GM18517 (cell line): ENCODE results near the gene TERT.

Experiments
- ATAC-seq: cut with Tn5 transposase; IDR thresholded peaks from one replicate; pipeline ENCODE4 v1.9.1; 2021; ENCODE audit warnings: mild to moderate bottlenecking, moderate library complexity; ENCODE audit not compliant: unreplicated experiment

The TERT gene

DNA sequence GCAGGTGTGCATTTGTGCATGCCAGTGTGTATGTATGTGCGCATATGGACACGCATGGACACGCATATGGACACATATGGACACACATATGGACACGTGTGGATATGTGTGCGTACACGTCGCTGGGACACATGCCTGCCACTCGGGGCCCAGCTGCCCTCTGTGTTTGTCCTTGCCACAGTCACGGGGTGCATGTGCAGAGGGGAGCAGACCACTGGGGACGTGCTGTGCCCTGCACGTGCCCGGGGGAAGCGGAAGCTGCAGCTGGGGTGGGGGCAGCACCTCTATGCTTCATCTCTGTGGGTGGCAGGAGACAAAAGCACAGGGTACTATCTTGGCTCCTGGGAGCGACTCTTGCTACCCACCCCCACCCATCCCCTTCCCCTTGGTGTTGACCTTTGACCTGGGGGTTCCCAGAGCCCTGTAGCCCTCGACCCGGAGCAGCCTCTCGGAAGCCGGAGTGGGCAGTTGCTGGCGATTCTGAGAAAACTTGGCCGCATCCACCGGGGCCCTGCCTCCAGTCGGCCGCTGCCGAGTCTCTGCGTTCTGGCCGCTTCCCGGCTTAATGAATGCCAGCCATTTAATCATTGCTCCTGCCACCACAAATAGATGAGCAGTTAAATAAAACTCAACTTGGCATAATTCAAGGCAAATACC lies 72.1 kb downstream of the TERT start:
- ATAC-seq, result no peak

GRCh38 chr5:1222147-1222546 lies 72.7 kb downstream of the TERT start:
- ATAC-seq, result no peak

GRCh38 chr5:1221721-1222120 lies 73.1 kb downstream of the TERT start:
- no peak for ATAC-seq

- no peak for ATAC-seq
Measured at GRCh38 chr5:1220831-1221230, 74.0 kb downstream of the TERT start.

GRCh38 chr5:1220351-1220750 lies 74.5 kb downstream of the TERT start:
- ATAC-seq, result no peak

- no peak for ATAC-seq
Measured at GRCh38 chr5:1219768-1220100, 75.1 kb downstream of the TERT start.

DNA sequence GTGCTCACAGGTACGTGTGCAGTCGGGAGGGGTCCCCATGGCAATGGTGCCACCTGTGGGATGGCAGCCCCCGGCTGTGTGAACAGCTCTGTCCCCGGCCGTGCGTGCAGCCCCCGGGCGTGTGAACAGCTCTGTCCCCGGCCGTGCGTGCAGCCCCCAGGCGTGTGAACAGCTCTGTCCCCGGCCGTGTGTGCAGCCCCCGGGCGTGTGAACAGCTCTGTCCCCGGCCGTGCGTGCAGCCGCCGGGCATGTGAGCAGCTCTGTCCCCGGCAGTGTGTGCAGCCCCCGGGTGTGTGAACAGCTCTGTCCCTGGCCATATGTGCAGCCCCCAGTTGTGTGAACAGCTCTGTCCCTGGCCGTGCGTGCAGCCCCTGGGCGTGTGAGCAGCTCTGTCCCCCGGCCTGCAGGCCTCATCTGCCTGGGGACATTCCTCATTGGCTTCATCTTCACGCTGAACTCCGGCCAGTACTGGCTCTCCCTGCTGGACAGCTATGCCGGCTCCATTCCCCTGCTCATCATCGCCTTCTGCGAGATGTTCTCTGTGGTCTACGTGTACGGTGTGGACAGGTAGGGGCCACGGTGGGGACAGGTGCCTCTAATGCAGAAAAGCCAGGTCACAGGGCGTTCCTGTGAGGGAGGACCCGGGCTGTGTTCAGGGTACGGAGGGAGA lies 75.6 kb downstream of the TERT start:
- no peak for ATAC-seq

GRCh38 chr5:1218351-1219080 lies 76.4 kb downstream of the TERT start:
- no peak for ATAC-seq

- no peak for ATAC-seq
Measured at GRCh38 chr5:1217596-1218206, 77.2 kb downstream of the TERT start.

GRCh38 chr5:1216918-1217295 lies 78.0 kb downstream of the TERT start:
- ATAC-seq, result no peak

DNA sequence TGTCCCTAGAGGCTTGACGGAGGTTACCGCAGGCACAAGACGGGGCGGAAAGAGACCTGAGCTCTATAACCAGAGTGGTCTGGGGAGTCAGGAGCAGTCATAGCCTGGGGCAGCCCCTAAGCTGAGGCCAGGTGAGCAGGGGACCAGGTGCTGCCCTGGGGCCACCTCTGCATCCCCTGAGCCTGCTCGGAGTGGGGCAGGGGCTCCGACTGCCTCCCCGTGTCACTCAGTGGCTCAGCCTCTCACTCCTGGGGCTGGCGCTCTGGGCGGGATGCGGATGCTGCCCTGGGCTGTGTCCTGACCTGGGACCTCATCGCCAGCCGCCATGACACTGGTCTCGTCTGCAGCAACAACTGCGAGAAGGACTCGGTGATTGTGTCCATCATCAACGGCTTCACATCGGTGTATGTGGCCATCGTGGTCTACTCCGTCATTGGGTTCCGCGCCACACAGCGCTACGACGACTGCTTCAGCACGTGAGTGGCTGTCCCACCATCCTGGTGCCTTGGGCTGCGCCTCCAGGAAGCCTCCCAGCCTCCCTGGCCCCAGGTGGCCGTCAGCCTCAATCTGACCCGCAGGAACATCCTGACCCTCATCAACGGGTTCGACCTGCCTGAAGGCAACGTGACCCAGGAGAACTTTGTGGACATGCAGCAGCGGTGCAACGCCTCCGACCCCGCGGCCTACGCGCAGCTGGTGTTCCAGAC lies 78.5 kb downstream of the TERT start:
- no peak for ATAC-seq

DNA sequence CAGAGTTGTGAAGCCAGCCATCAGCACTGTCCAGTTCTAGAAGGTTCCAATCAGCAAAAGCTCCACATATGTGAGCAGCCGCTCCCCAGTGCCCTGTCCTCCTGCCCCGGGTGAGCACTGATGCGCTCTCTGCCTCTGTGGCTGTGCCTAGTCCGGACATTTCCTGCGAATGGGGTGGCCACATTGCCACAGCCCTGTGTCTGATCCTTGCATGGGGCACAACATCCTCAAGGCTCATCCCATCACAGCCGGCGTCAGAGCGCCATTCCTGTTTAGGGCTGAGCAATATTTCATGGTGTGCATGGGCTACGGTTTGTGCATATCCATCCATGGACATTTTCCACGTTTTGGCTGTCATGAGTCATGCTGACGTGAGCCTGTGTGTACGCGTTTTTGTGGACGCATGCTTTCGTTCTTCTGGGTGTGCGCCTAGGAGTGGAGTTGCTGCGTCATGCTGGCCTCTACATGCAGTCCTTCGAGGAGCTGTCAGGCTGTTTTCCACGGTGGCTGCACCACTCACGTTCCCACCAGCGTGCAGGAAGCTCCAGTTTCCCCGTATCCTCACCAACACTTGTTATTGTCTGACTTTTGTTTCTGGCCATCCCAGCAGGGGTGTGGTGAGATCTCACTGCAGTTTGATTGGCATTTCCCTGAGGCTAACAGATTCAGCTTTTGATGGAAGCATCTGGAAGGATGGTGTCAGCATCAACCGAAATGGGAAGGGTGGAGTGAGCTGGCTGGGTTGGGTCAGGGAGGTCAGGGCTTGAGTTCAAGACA lies 79.4 kb downstream of the TERT start:
- no peak for ATAC-seq

GRCh38 chr5:1214936-1215220 lies 80.0 kb downstream of the TERT start:
- no peak for ATAC-seq

DNA sequence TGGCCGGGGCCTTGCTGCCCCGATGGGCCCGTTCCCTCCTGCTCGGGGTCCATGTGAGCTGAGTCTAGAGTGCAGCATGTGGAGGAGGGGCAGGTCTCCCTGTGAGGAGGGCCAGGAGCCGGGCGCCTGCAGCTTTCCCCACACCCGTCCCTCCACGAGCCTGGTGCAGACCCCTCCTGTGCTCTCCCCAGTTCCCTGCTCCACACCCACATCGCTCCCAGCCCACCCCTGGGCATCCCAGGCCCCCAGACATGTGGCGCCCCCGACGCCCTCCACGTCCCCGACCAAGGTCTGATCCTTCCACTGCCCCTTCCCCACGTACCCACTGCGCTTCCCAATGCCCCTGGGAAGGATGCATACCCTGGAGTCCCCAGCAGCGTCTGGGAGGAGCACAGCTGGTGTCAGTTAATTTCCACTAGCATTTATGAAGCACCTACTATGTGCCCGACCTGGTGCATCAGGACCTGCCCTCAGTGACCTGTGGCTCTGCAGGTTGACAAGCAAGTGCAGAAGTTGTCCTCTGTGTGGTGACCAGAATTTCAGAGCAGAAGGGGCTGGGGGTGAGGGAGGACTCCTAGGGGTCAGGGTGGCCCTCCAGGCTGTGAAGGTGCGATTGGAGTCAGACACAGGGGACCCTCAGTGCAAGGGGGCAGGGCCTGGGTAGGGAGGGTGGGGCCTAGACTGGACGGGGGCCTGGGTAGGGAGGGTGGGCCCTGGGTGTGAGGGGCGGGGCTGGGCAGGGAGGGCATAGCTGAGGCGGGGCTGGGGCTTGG lies 80.5 kb downstream of the TERT start:
- ATAC-seq, result no peak

GRCh38 chr5:1213508-1214162 lies 81.2 kb downstream of the TERT start:
- ATAC-seq, result no peak

DNA sequence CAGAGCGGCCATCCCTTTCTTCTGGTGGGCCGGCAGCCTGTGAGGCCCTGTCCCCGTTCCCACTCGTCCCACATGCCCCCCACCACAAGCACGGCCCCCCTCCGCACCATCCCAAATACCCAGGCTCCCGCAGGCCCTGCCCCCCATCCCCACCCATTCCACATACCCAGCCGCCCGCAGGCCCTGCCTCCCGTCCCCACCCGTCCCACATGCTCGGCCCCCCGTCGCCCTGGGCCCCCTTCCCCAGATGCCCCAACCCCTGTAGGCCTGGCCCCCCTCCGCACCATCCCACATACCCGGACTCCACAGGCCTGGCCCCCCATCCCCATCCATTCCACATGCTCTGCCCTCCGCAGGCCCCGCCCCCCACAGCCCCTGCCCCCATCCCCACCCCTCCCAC lies 82.0 kb downstream of the TERT start:
- no peak for ATAC-seq

DNA sequence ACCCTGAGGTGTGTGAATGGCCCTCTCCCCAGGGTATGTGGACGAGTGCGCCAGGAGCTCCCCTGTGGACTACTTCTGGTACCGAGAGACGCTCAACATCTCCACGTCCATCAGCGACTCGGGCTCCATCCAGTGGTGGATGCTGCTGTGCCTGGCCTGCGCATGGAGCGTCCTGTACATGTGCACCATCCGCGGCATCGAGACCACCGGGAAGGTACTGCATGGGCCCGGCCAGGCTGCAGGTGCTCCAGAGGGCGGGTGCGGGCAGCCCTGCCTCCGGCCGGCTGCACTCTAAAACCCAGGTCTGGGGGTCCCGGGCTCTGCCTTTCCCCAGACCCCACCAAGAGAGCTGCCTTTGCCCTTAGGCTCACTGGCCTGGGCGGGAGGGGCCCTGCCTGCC lies 82.6 kb downstream of the TERT start:
- ATAC-seq, result no peak

DNA sequence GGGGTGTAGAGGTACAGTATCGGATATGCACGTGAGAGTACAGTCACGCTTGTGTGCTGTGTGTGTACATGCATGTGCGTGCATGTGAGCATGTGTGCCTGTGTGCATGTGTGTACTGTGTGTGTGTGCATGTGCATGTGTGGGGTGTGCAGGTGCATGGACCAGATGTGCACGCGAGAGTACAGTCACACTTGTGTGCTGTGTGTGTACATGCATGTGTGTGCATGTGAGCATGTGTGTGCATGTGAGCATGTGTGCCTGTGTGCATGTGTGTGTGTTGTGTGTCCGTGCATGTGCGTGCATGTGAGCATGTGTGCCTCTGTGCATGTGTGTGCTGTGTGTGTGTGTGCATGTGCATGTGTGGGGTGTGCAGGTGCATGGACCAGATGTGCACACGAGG lies 83.2 kb downstream of the TERT start:
- no peak for ATAC-seq

GRCh38 chr5:1210832-1211251 lies 84.0 kb downstream of the TERT start:
- ATAC-seq, result no peak
